ENCODE measurements around the gene UNC13C. TPM values are rescaled to one million over a fixed set of nuclear protein-coding genes. Genes with fewer than 3 reads are reported as not detected.

Gene UNC13C
- total and polyA plus RNA-seq, 8 donors, result 0.03 to 6.4 (median 2.3) TPM; not detected in 3

DNA sequence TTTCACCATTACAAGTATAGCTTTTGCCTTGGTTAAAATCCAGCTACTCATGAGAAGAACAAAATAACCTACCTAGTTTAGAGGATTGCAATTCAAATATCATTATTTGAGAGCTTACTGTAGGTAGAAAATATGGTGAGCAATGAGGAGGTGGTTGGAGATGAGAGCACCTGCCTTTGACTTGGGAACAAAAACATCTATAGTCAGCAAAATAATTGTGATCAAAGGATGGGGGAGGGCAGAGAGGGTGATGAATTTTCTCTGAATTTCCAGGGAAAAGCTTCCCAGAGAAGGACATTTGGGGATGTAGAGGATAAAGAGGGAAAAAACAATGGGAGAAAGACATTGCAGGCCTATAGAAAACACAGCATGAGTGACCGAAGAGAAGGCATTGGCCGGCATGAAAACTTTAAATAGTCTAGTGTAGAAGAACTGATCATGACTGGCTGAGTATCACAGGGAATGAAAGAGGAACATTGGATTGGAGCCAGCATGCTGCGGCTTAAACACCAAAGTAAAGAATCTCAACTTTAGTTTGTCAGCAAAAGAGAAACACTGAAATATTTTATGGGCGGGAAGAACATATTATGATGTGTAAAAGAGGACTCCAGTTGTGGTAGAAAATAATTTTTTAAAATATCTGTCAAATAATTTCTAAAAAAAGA, 581.3 kb downstream of the UNC13C start:
- Histone ChIP-seq H3K27me3 (no peaks in the 10 kb centered on the region), H3K4me3 (no peak overlapping the region), H3K27ac (no peak overlapping the region), H3K36me3 (no peaks in the 10 kb centered on the region), H3K4me1 (no peaks in the 10 kb centered on the region), H3K9me3 (no peaks in the 10 kb centered on the region)
- DNase-seq, result peak in 1 of 2 donors; percentile 30
- intact Hi-C loops (cut with DNase I; ENCODE audit: low total_unique reads), result no loop called here
- WGBS, 5 donors, result 73 to 81% (median 77%) methylated on average over 4 of the region's 4 CpGs
- no peak for TF ChIP-seq POLR2AphosphoS5 (IDR thresholded peaks at IDR 0.05)
- TF ChIP-seq POLR2A (IDR thresholded peaks at IDR 0.05), result no peak
- TF ChIP-seq EP300 (IDR thresholded peaks at IDR 0.05), result no peak
- TF ChIP-seq, protein P1, sequence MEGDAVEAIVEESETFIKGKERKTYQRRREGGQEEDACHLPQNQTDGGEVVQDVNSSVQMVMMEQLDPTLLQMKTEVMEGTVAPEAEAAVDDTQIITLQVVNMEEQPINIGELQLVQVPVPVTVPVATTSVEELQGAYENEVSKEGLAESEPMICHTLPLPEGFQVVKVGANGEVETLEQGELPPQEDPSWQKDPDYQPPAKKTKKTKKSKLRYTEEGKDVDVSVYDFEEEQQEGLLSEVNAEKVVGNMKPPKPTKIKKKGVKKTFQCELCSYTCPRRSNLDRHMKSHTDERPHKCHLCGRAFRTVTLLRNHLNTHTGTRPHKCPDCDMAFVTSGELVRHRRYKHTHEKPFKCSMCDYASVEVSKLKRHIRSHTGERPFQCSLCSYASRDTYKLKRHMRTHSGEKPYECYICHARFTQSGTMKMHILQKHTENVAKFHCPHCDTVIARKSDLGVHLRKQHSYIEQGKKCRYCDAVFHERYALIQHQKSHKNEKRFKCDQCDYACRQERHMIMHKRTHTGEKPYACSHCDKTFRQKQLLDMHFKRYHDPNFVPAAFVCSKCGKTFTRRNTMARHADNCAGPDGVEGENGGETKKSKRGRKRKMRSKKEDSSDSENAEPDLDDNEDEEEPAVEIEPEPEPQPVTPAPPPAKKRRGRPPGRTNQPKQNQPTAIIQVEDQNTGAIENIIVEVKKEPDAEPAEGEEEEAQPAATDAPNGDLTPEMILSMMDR (IDR thresholded peaks at IDR 0.05), result no peak

DNA sequence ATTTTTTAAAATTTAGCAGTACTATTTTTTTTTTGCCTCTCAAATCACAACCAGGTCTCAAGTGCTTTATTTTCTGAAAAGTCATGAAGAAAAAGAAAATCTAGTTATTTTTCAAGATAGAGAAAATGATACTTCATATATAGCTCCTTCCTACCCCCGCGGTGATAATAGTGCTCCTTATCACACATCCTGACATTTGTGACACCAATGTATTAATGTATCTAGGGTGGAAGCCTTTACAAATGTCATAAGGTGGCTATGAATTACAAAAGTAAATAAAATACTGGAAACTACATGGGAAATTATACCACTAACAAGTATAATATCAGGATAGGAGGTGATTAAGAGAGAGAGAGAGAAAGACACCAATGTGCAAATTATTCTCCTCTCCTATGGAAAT, 582.2 kb downstream of the UNC13C start:
- intact Hi-C loops (cut with DNase I; ENCODE audit: low total_unique reads), result no loop called here
- Histone ChIP-seq H3K4me1 (no peaks in the 10 kb centered on the region), H3K4me3 (no peak overlapping the region), H3K9me3 (no peaks in the 10 kb centered on the region), H3K36me3 (no peaks in the 10 kb centered on the region), H3K27me3 (no peaks in the 10 kb centered on the region), H3K27ac (no peak overlapping the region)
- TF ChIP-seq EP300 (IDR thresholded peaks at IDR 0.05) (no peak), POLR2A (IDR thresholded peaks at IDR 0.05) (no peak), POLR2AphosphoS5 (IDR thresholded peaks at IDR 0.05) (no peak)
- TF ChIP-seq, protein P1 (IDR thresholded peaks at IDR 0.05), result no peak
- WGBS, 5 donors, result 73 to 91% (median 89%) methylated on average over 2 of the region's 2 CpGs
- no peak for DNase-seq

DNA sequence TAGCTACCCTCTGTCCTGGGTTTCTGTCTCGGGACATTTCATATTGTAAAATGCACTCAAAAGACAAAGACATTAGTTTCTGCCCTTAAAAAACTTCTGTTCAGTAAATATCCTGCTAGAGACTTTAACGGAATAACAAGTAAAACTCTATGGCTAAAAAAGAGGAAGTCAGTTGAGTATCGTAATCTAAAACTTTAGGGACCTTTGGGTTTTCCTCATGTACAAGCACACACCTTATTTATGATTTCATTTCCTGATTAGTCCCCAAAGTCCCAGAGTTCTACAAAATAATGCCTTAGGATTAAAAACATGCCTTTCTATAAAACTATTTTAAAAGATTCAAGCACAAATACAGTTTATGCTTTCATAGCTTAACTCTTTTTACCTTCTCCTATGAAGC, 585.9 kb downstream of the UNC13C start:
- no peak overlapping the region for H3K27ac ChIP-seq
- DNase-seq, result no peak
- intact Hi-C loops (cut with DNase I; ENCODE audit: low total_unique reads), result no loop called here
- no peaks in the 10 kb centered on the region for H3K9me3 ChIP-seq
- 60 to 74% (median 68%) methylated on average over 3 of the region's 3 CpGs for WGBS, 5 donors
- H3K27me3 ChIP-seq, result no peaks in the 10 kb centered on the region
- TF ChIP-seq, protein P1 (IDR thresholded peaks at IDR 0.05), result no peak
- TF ChIP-seq EP300 (IDR thresholded peaks at IDR 0.05), result no peak
- no peak overlapping the region for H3K4me3 ChIP-seq
- H3K36me3 ChIP-seq, result no peaks in the 10 kb centered on the region
- H3K4me1 ChIP-seq, result no peaks in the 10 kb centered on the region

DNA sequence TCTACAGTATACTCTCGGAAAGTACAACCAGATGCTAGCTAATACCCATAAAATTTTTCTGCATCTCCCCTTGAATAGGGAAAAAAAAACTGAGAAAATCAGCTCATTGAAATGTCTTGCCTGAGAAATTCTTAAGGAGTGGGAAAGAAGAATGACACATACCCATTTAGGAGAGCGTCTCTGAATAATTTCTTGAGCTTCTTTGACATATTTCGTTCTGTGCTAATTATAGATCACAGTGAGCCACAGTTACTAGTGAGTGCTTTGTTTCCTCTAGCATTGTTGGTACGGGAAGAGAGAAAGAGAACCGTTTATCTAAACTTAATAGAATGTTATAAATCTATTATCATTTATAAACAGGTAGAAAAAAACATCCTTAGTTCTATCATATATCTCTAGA, 588.4 kb downstream of the UNC13C start:
- no peaks in the 10 kb centered on the region for H3K27me3 ChIP-seq
- H3K4me3 ChIP-seq, result no peak overlapping the region
- no peaks in the 10 kb centered on the region for H3K9me3 ChIP-seq
- no peaks in the 10 kb centered on the region for H3K36me3 ChIP-seq
- TF ChIP-seq, protein P1 (IDR thresholded peaks at IDR 0.05), result no peak
- TF ChIP-seq POLR2AphosphoS5 (IDR thresholded peaks at IDR 0.05), result no peak
- no peak for TF ChIP-seq POLR2A (IDR thresholded peaks at IDR 0.05)
- no peak for TF ChIP-seq EP300 (IDR thresholded peaks at IDR 0.05)
- 51 to 72% (median 67%) methylated on average over 5 of the region's 5 CpGs for WGBS, 5 donors
- intact Hi-C loops (cut with DNase I; ENCODE audit: low total_unique reads), result no loop called here
- no peak overlapping the region for H3K27ac ChIP-seq
- no peak for DNase-seq
- no peaks in the 10 kb centered on the region for H3K4me1 ChIP-seq
